GOT3 (cell line): ENCODE results near the gene PATJ.
"Not testable (repeated sequence)": the region's sequence is repeated elsewhere in the genome, so short reads cannot be mapped to it uniquely, and the experiment has no call there.

Experiments
- DNase-seq: peaks from one replicate; lab custom pipeline; 2025; ENCODE audit warnings: mixed read lengths; lab: John Stamatoyannopoulos, UW

The PATJ gene

DNA sequence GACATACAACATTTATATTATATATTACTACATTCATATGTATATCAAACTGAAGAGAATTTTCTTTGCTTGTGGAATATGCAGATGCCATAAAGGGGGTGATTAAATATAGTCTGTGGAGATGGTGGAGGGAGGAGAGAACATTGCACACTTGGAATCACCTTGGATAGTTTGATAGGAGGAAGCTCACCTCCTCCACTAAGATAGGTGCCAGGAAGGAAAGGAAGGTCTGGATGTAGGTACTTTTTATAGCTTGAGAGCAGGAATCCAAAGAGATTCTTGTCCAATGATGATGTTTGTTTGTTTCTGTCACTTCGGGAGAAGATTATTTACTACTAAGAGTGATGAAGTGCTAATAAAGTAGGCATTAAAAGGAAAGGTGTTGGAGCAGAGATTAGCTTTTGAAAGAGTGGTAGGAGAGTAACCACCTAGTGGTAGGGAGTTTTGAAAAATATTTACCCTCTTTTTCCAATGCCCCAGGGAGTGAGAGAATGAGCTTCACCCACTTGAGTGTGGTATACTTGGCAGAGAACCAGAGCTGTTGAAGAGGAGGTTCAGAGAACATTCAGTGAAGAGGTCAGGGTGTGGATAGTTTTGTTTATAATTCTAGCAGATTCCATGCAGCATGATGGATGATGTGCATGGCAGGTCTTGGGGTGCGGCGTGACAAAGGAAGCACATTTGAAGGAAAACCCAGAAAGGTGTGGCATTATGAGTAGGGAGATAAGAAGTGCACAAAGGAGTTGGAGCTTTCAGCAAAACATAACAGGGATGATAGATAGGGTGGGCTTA is 145.0 kb downstream of the PATJ start:
- DNase-seq: no peak

- no peak for DNase-seq
Measured at GRCh38 chr1:61887931-61888564, 145.8 kb downstream of the PATJ start.

DNA sequence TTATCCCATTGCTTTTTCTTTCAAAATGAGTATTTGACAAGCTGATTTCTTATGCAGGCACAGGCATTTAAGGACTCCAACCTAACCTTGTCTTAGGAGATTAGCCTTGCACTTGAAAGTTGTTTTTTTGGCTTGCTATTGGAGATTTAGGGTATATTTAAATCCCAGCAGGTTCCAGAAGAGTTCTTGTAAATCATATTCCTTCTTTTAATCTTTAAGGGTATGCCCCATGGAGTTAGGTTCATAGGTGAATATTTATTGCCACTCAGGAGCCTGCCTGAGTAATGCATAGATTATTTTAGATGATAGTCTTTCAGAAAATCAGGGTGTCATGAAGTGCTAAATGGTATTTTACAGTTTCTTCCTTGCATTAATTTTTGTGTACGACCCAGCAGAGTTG is 146.5 kb downstream of the PATJ start:
- no peak for DNase-seq

- DNase-seq: not testable (repeated sequence)
Measured at GRCh38 chr1:61890435-61890834, 148.2 kb downstream of the PATJ start.

GRCh38 chr1:61892977-61893376 is 150.7 kb downstream of the PATJ start:
- no peak for DNase-seq

- not testable (repeated sequence) for DNase-seq
Measured at GRCh38 chr1:61894296-61894695, 152.0 kb downstream of the PATJ start.

DNA sequence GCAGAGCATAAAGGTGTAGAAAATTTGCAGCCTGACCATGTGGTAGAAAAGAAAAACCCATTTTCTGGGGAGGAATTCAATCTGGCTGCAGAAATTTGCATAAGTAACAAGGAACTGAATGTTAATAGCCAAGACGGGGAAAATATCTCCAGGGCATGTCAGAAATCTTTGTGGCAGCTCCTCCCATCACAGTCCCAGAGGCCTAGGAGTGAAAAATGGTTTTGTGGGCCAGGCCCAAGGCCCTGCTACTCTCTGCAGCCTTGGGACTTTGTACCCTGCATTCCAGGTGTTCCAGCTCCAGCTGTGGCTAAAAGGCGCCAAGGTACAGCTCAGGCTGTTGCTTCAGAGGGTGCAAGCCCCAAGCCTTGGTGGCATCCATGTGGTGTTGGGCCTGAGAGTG is 152.9 kb downstream of the PATJ start:
- DNase-seq: no peak

GRCh38 chr1:61898658-61899057 is 156.4 kb downstream of the PATJ start:
- DNase-seq: no peak

DNA sequence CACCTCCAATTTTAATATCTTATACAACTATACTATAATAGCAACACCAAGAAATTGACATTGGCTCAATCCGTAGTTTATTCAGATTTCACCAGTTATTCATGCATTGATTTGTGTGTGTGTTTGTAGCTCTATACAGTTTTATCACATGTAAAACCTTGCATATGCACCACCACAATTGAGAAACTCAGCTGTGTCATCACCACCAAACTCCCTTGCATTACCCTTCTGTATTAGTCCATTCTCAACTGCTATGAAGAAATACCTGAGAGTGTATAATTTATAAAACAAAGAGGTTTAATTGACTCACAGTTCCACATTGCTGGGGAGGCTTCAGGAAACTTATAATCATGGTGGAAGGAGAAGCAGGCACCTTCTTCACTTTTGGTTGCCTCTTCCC is 162.1 kb downstream of the PATJ start:
- no peak for DNase-seq

DNA sequence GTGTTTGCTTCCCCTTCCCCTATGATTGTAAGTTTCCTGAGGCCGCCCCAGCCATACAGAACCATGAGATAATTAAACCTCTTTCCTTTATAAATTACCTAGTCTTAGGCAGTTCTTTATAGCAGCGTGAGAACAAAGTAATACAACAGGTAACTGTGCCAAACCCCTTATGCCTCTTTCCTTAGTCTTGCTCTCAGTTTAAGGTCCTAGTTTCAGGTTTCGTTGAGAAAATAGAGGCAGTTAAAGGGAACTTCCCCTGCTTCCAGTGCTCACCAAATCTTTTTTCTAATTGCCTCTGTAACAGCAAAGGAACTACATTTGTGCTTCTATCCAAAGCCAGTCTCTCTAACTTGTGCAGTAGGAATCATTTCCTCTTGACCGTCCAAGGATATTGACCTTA is 164.8 kb downstream of the PATJ start:
- no peak for DNase-seq

GRCh38 chr1:61910035-61910434 is 167.8 kb downstream of the PATJ start:
- DNase-seq: no peak

- no peak for DNase-seq
Measured at GRCh38 chr1:61914823-61915482, 172.7 kb downstream of the PATJ start.

DNA sequence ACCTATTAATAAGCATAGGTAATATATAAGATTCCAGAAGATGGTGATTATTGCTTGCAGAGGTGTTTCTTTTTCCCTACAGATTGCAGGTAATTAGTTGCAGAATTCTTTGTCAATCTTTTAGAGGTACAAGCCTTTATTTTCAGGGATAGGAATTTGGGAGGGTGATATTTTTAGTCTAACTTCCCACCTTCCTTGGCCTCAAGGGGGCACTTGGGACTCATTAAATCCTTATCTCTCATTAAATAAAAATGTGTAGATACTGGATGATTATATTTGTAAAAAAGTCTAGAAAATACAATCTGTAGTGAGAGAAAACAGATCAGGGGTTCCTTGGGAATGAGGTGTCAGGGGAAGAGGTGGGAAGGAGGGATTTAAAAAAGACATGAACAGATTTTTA is 179.2 kb downstream of the PATJ start:
- DNase-seq: no peak

DNA sequence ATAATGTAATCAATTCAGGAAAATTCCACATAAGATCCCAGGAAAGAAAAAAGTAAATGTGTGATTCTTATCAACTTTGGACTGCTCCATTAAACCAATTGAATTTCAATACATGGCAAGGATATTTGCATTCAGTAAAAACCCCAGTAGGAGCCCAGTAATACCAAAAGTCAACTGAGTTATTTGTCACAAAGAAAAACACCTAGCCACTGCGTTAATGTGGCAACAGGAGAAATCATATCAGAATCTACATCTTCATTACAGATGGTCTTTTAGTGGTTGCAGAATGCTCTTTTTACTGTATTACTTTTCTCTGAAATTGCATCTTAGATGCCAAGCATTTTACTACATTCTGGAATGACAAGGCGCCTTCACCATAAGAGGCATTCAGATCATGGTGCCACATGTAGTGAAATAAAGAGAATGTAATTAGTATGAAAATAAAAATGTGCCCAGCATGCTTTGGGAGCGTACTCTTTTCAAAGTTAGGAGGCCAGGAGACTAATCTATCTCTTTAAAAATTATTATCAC is 180.7 kb downstream of the PATJ start:
- DNase-seq: no peak

- no peak for DNase-seq
Measured at GRCh38 chr1:61925591-61926298, 183.5 kb downstream of the PATJ start.

GRCh38 chr1:61926597-61926996 is 184.3 kb downstream of the PATJ start:
- no peak for DNase-seq

DNA sequence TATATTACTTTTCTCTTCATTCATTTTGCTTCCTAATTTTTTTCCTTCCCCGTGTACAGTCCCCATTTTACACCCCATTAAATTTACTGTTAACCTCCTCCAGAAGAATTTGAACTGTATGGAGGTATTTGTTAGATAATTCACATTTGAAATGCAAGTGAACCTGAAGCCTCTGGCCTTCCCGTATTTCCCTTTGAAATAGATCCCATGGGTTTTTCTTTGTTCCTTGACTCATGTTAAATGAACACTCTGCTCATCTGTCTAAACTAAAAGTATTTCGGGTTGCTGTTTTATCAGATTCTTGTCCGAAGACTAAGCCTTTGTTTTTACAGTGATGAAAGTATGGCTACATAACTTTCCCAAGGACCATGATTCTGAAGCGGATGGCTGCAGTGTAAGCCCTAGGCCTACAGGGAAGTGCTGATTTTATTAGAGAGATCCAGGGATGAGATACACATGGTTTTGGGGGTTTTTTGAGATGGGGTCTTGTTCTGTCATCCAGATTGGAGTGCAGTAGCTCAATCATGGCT is 187.9 kb downstream of the PATJ start:
- no peak for DNase-seq

GRCh38 chr1:61931587-61932279 is 189.5 kb downstream of the PATJ start:
- no peak for DNase-seq

DNA sequence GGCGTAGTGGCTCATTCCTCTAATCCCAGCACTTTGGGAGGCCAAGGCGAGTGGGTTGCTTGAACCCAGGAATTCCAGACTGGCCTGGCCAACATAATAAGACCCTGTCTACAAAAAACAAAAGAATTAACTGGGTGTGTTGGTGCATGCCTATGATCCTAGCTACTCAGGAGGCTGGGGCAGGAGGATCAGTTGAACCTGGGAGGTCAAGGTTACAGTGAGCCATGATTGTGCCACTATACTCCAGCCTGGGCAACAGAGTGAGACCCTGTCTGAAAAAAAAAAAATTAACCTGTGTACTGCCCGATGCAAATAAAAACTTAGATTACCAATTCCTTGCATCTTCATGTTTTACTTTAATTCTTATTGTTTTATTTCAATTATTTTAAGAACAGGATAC is 193.2 kb downstream of the PATJ start:
- no peak for DNase-seq

GRCh38 chr1:61936839-61937238 is 194.6 kb downstream of the PATJ start:
- no peak for DNase-seq

- no peak for DNase-seq
Measured at GRCh38 chr1:61941794-61942193, 199.5 kb downstream of the PATJ start.
